22Rv1 (cell line): ENCODE measurements around the gene GTF2IRD1.
A peak's percentile ranks its signal among the peaks of the same experiment; 100 is the strongest.
"Not testable (repeated sequence)": the region's sequence is repeated elsewhere in the genome, so short reads cannot be mapped to it uniquely, and the experiment has no call there.

Source experiments
- H3K27ac ChIP-seq: fragments of 450-650 bp; 2 replicates; pipeline ENCODE4 v1.5.1; 2017
- CTCF ChIP-seq: fragments of 450-650 bp; IDR thresholded peaks from 2 replicates; pipeline ENCODE4 v1.5.1; 2017; ENCODE audit warnings: mild to moderate bottlenecking
- ZFX ChIP-seq: fragments of 450-650 bp; IDR thresholded peaks from 2 replicates; pipeline ENCODE4 v1.6.1; 2017; ENCODE audit warnings: antibody characterized with exemption, borderline replicate concordance

GTF2IRD1 gene

GRCh38 chr7:74523015-74523414 lies 69.3 kb downstream of the GTF2IRD1 start:
- no peak overlapping the region for H3K27ac ChIP-seq
- TF ChIP-seq CTCF, result no peak
- no peak for TF ChIP-seq ZFX

- H3K27ac ChIP-seq, result peak overlapping the region; percentile 30; the same call in 1 of the 2 replicates
- TF ChIP-seq ZFX, result no peak
- TF ChIP-seq CTCF, result no peak
Measured at GRCh38 chr7:74525140-74525539, 71.4 kb downstream of the GTF2IRD1 start.

DNA sequence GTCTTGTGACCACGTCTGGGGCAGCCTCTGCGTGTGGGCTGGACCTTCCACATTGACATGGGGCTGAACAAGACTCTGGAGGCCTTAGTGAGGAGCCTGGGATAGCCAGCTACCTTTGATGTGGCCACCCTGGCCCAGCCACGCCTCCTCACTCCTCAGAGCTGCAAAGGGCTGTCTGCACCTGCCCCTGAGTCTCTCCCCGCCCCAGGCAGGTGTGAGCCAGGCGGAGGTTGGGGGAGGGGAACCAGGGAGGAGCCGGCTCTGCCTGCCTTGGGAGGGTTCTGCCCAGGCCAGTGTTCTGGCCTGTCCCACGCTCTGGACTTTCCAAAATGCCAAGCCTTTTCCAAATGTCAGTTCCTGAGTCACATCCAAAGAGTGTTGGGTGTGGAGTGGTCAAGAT lies 72.2 kb downstream of the GTF2IRD1 start:
- H3K27ac ChIP-seq, result peak overlapping the region; percentile 30; the same call in 1 of the 2 replicates
- no peak for TF ChIP-seq ZFX
- no peak for TF ChIP-seq CTCF

DNA sequence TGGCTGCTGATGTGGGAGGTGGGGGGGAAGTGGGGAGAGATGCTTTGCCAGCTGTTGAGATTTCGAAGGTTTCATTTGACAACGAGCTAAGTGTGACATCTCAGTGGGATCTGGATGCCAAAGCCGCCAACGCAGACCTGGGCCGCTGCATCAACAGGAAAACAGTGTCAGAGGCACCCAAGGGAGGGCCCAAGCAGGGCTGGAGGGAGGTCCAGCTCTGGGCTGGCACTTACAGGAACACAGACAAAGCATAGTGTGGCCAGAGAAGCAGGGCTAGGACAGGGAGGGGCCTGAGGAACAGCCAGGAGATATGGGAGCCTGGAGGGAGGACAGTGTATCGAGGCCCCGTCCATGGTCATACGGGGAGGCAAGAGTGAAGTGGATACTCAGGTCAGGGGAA lies 73.1 kb downstream of the GTF2IRD1 start:
- TF ChIP-seq CTCF (no peak), ZFX (no peak)
- H3K27ac ChIP-seq, result no peak overlapping the region

DNA sequence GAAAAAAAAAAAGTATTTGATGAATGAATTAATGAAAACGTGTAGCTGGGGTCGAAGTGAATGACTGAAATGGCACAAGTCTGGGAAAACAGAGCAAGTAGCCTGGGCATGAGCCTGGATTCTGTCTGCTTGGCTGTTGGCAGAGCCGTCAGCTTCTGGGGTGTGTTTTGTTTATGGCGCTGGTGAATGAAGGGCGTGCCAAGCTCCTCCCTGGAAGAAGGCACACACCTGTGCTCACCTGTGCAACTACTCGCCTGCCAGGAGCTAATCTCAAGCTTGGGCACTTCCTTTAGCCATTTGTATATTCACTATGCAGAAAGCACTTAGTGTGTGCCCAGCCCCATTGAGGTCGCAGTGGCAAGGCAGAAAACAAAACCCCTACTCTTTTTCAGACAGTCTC lies 74.1 kb downstream of the GTF2IRD1 start:
- H3K27ac ChIP-seq, result no peak overlapping the region
- TF ChIP-seq ZFX, result no peak

- not testable (repeated sequence) for H3K27ac ChIP-seq
Measured at GRCh38 chr7:74528773-74529172, 75.1 kb downstream of the GTF2IRD1 start.

GRCh38 chr7:74535951-74536356 lies 82.2 kb downstream of the GTF2IRD1 start:
- H3K27ac ChIP-seq, result no peak overlapping the region
- TF ChIP-seq ZFX, result no peak
- TF ChIP-seq CTCF, result no peak

GRCh38 chr7:74541937-74542336 lies 88.2 kb downstream of the GTF2IRD1 start:
- not testable (repeated sequence) for H3K27ac ChIP-seq

DNA sequence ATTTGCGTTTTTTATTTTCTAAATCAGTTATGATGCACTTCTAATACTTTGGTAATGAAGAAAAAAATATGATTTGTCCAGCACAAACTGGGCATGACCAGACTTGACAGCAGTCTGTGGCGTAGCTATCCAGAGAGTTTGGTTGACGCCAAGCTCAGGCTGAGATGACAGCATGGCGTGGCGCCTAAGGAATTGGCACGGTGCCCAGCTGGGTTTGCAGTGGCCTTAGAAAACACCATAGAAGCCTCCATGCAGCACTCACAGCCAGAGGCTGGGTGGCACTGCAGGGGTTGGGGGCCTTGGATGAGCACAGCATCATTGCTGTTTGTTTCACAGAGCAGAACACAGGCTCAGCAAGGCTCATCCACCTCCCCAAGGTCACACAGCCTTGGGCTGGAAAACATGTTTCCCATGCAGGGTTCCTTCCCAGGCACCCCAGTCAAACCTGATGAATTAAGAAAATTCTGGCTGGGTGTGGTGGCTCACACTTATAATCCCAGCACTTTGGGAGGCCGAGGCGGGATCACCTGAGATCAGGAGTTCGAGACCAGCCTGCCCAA lies 88.9 kb downstream of the GTF2IRD1 start:
- no peak overlapping the region for H3K27ac ChIP-seq
- TF ChIP-seq CTCF (no peak), ZFX (no peak)
